Stomach (tissue), 9 donors: ENCODE results near the gene CDC16. TPM values are rescaled to one million over a fixed set of nuclear protein-coding genes. Genes with fewer than 3 reads are reported as not detected.
A peak's percentile ranks its signal among the peaks of the same experiment; 100 is the strongest.

Experiments used
- DNase-seq, 2 donors: peaks; one replicate each; pipeline versions ENCODE4 v3.0.0 to v3.0.0-alpha.2; 2013 to 2019
- H3K27ac ChIP-seq, 5 donors: fragments of 200-600 bp in 4 of 5; sonication (generic) in 4 of 5; one replicate each; pipeline ENCODE4 v1.5.1; 2013 to 2019; ENCODE audit warnings: mild to moderate bottlenecking in 1 of 5, moderate library complexity in 1 of 5
- H3K27me3 ChIP-seq, 3 donors: fragments of 200-600 bp; sonication (generic); one replicate each; pipeline ENCODE4 v1.5.1; 2017 to 2019; ENCODE audit warnings: mixed run types in 1 of 3
- H3K36me3 ChIP-seq, 4 donors: fragments of 200-600 bp; sonication (generic); 1 replicate in 3 of 4; 2 replicates in 1 of 4; pipeline ENCODE4 v1.5.1; 2016 to 2019
- H3K4me1 ChIP-seq, 4 donors: fragments of 200-600 bp; sonication (generic); one replicate each; pipeline ENCODE4 v1.5.1; 2016 to 2019
- H3K4me3 ChIP-seq, 4 donors: fragments of 200-600 bp; sonication (generic) in 3 of 4; one replicate each; pipeline ENCODE4 v1.5.1; 2016 to 2019; ENCODE audit warnings: mild to moderate bottlenecking in 1 of 4
- H3K9me3 ChIP-seq, 4 donors: fragments of 200-600 bp; sonication (generic); one replicate each; pipeline ENCODE4 v1.5.1; 2016 to 2019
- CTCF ChIP-seq, 7 experiments: fragments of 450-650 bp in 4 of 7; fragments of 200-600 bp in 3 of 7; sonication (generic) in 3 of 7; IDR thresholded peaks; one replicate each; pipeline ENCODE4 v1.5.1; 2016 to 2019; ENCODE audit warnings: antibody characterized with exemption in 7 of 7, control low read depth in 2 of 7, mild to moderate bottlenecking in 1 of 7
- EP300 ChIP-seq: sonication (generic); formaldehyde crosslinking; IDR thresholded peaks from one replicate; pipeline ENCODE4 v1.6.1; 2017; ENCODE audit warnings: antibody characterized with exemption
- POLR2A ChIP-seq, 4 donors: fragments of 450-650 bp; IDR thresholded peaks; one replicate each; pipeline ENCODE4 v1.6.1; 2016; ENCODE audit warnings: antibody characterized with exemption in 4 of 4, control low read depth in 2 of 4, mild to moderate bottlenecking in 1 of 4, moderate library complexity in 1 of 4
- POLR2AphosphoS5 ChIP-seq, 3 donors: sonication (generic); formaldehyde crosslinking; IDR thresholded peaks; one replicate each; pipeline ENCODE4 v1.6.1; 2016; ENCODE audit warnings: antibody characterized with exemption in 3 of 3
- WGBS, 5 donors: extraction: QIAGEN DNeasy Blood & Tissue Kit in 3 of 5; methylation state at CpG; one replicate each; pipeline versions ENCODE4 v1.1.5 to v1.1.7; 2013 to 2018; 5-methylcytosine and 5-hydroxymethylcytosine counted together
- intact Hi-C: fragments of 100-400 bp; cut with DNase I; formaldehyde crosslinking; loops from one replicate; pipeline ENCODE4 v1.15.1; 2023; ENCODE audit warnings: low total_unique reads
- polyA plus RNA-seq, 3 donors: library from polyadenylated mRNA; stranded (reverse); fragments of 200-250 nt; gene quantifications; one replicate each; pipeline ENCODE4 v1.2.3, GENCODE V29; 2013
- total RNA-seq, 5 donors: library from RNA; depleted of rRNA; stranded (reverse); fragments of >200 nt; gene quantifications; one replicate each; pipeline versions ENCODE4 v1.1.0 to v1.2.3, GENCODE V29; 2014 to 2016
- donor health status: healthy with polysubstance abuse.
- donor health status: Bipolar disorder and iron deficiency.
- donor health status: healthy.

Gene CDC16
- total and polyA plus RNA-seq, 8 donors: 49.3 to 98.5 (median 67.0) TPM

- intact Hi-C loops: no loop called here
- H3K27ac ChIP-seq: no peak overlapping the region
- DNase-seq: no peak
- H3K4me1 ChIP-seq: no peaks in the 10 kb centered on the region
- no peak overlapping the region for H3K4me3 ChIP-seq
- H3K36me3 ChIP-seq: no peaks in the 10 kb centered on the region
- peaks cover 0 to 29% (median 9%) of the 10 kb centered on the region in 3 donors for H3K27me3 ChIP-seq
- peaks cover 0 to 9% (median 3%) of the 10 kb centered on the region in 4 donors for H3K9me3 ChIP-seq
- no peak for TF ChIP-seq EP300
- no peak for TF ChIP-seq POLR2A (IDR thresholded peaks at IDR 0.05)
- no peak for TF ChIP-seq CTCF (IDR thresholded peaks at IDR 0.05)
- no peak for TF ChIP-seq POLR2AphosphoS5 (IDR thresholded peaks at IDR 0.05)
- WGBS, 5 donors: 45 to 77% (median 72%) methylated on average over 4 of the region's 4 CpGs
Measured at GRCh38 chr13:114203536-114203935, 31.2 kb upstream of the CDC16 start.

GRCh38 chr13:114204894-114205293, 29.8 kb upstream of the CDC16 start:
- Histone ChIP-seq H3K9me3 (peaks cover 0 to 9% (median 3%) of the 10 kb centered on the region in 4 donors), H3K27me3 (peaks cover 0 to 23% (median 9%) of the 10 kb centered on the region in 3 donors), H3K4me1 (no peaks in the 10 kb centered on the region), H3K36me3 (no peaks in the 10 kb centered on the region), H3K4me3 (no peak overlapping the region), H3K27ac (no peak overlapping the region)
- no peak for DNase-seq
- WGBS, 5 donors: 65 to 80% (median 73%) methylated on average over 4 of the region's 4 CpGs
- intact Hi-C loops: no loop called here
- no peak for TF ChIP-seq CTCF (IDR thresholded peaks at IDR 0.05)
- TF ChIP-seq EP300: no peak
- TF ChIP-seq POLR2A (IDR thresholded peaks at IDR 0.05): no peak
- no peak for TF ChIP-seq POLR2AphosphoS5 (IDR thresholded peaks at IDR 0.05)

- Histone ChIP-seq H3K27me3 (peaks cover 0 to 17% (median 9%) of the 10 kb centered on the region in 3 donors), H3K9me3 (peaks cover 0 to 9% (median 3%) of the 10 kb centered on the region in 4 donors), H3K4me1 (no peaks in the 10 kb centered on the region), H3K36me3 (no peaks in the 10 kb centered on the region), H3K4me3 (no peak overlapping the region), H3K27ac (no peak overlapping the region)
- TF ChIP-seq EP300 (no peak), POLR2AphosphoS5 (IDR thresholded peaks at IDR 0.05) (no peak), CTCF (IDR thresholded peaks at IDR 0.05) (no peak), POLR2A (IDR thresholded peaks at IDR 0.05) (no peak)
- no peak for DNase-seq
- WGBS, 5 donors: 68 to 89% (median 85%) methylated on average over 6 of the region's 6 CpGs
- intact Hi-C loops: no loop called here
Measured at GRCh38 chr13:114208134-114208533, 26.6 kb upstream of the CDC16 start.

- peak in 1 of 2 donors; percentile 36 for DNase-seq
- TF ChIP-seq POLR2AphosphoS5 (IDR thresholded peaks at IDR 0.05): no peak
- no peak for TF ChIP-seq EP300
- no peak for TF ChIP-seq POLR2A (IDR thresholded peaks at IDR 0.05)
- no peak for TF ChIP-seq CTCF (IDR thresholded peaks at IDR 0.05)
- intact Hi-C loops: no loop called here
- Histone ChIP-seq H3K27ac (no peak overlapping the region), H3K4me3 (no peak overlapping the region), H3K4me1 (no peaks in the 10 kb centered on the region), H3K36me3 (no peaks in the 10 kb centered on the region), H3K27me3 (peaks cover 0 to 26% (median 9%) of the 10 kb centered on the region in 3 donors), H3K9me3 (peaks cover 0 to 9% (median 3%) of the 10 kb centered on the region in 4 donors)
- 56 to 75% (median 63%) methylated on average over 23 to 26 of the region's 26 CpGs for WGBS, 5 donors
Measured at GRCh38 chr13:114211446-114212157, 23.1 kb upstream of the CDC16 start.
